H1 (cell line): Measurements from ENCODE around the gene SPOCK2. TPM values are rescaled to one million over a fixed set of nuclear protein-coding genes. Genes with fewer than 3 reads are reported as not detected.

ENCODE experiments used
- MAFK ChIP-seq: IDR thresholded peaks from 2 replicates; pipeline ENCODE4 v1.6.1; 2012; ENCODE audit warnings: low read depth, mild to moderate bottlenecking, improper control_type of control experiment, low read length
- SP4 ChIP-seq: IDR thresholded peaks from 2 replicates; pipeline ENCODE4 v1.6.1; 2012; ENCODE audit warnings: low read length, inconsistent platforms
- polyA plus RNA-seq, 7 experiments: library from polyadenylated mRNA; depleted of rRNA in 3 of 7; stranded (reverse) in 5 of 7; unstranded in 2 of 7; fragments of >200 nt in 5 of 7; fragments of 200-250 nt in 2 of 7; gene quantifications; 1 replicate in 5 of 7; 2 replicates in 1 of 7; 4 replicates in 1 of 7; pipeline versions ENCODE4 v1.2.1 to v1.2.3, GENCODE V29; 2011 to 2013; ENCODE audit warnings: missing spikeins in 2 of 7, mixed read lengths in 2 of 7
- total RNA-seq: library from RNA; stranded (reverse); fragmentation: NEBNext Ultra II Directional; extraction: Animal tissue kit (Norgen Biotek cat#: 25700); gene quantifications from 2 replicates; pipeline ENCODE4 v1.2.1, GENCODE V29; 2021
- TF ChIP-seq, protein P1 (sequence below), 3 experiments: IDR thresholded peaks; 1 replicate in 2 of 3; 2 replicates in 1 of 3; pipeline versions ENCODE4 v1.5.1 to v1.6.1; 2011; ENCODE audit warnings: low read length in 3 of 3, mild to moderate bottlenecking in 3 of 3, inconsistent platforms in 2 of 3, low read depth in 1 of 3, moderate library complexity in 1 of 3; ENCODE audit not compliant: insufficient read depth in 1 of 3; ENCODE audit errors: control extremely low read depth in 1 of 3
- TF ChIP-seq, protein P2 (sequence below): IDR thresholded peaks from 2 replicates; pipeline ENCODE4 v1.6.1; 2012; ENCODE audit warnings: inconsistent platforms
- TF ChIP-seq, protein P3 (sequence below): IDR thresholded peaks from 2 replicates; pipeline ENCODE4 v1.6.1; 2011; ENCODE audit warnings: low read depth, mild to moderate bottlenecking, low read length; ENCODE audit not compliant: insufficient read depth

Gene SPOCK2
- total and polyA plus RNA-seq, 2 of the 8 experiments (the other 6 are each of a cell fraction or from before 2014, with no cell fraction given): 1.5 to 1.9 TPM

DNA sequence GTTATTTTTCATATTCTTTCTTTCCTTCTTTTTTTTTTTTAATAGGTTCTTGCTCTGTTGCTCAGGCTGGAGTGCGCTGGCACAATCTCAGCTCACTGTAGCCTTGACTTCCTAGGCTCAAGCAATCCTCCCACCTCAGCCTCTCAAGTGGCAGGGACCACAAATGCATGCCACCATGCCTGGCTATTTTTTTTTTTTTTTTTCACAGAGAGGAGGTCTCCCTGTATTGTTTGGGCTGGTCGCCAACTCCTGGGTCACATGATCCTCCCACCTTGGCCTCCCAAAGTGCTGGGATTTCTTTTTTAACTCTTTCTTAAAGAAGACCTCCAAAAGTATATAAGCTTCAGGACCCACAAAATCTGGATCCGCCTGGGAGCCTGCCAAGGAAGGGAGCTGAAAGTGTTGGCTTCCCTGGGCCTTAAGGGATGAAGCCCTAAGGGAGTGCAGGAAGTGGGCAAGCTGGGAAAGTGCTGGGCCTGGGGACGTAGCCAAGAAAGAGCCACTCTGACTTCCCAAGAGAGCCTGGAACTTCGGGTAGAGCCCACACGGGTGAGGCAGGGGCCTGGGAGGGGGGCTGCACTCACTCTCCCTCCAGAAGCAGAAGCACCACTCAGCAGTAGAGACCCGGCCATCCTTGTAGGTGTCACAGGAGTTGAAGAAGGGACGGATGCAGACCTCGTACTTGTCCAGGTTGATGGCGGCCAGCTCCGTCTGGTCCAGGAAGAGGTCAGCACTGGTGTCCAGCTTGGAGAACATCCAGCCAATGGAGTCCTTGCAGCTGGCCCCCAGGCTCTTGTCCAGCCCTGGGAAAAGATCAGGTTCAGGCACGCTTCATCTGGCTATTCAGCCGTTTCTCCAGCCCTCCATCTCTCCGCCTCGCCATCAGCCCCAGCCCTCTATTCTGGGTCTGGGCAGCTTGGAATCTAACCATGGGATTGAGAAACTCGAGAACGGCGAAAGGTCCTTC lies 21.8 kb downstream of the SPOCK2 start (continued):
- TF ChIP-seq, protein P1, sequence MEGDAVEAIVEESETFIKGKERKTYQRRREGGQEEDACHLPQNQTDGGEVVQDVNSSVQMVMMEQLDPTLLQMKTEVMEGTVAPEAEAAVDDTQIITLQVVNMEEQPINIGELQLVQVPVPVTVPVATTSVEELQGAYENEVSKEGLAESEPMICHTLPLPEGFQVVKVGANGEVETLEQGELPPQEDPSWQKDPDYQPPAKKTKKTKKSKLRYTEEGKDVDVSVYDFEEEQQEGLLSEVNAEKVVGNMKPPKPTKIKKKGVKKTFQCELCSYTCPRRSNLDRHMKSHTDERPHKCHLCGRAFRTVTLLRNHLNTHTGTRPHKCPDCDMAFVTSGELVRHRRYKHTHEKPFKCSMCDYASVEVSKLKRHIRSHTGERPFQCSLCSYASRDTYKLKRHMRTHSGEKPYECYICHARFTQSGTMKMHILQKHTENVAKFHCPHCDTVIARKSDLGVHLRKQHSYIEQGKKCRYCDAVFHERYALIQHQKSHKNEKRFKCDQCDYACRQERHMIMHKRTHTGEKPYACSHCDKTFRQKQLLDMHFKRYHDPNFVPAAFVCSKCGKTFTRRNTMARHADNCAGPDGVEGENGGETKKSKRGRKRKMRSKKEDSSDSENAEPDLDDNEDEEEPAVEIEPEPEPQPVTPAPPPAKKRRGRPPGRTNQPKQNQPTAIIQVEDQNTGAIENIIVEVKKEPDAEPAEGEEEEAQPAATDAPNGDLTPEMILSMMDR (IDR thresholded peaks at IDR 0.05; ENCODE audit: control extremely low read depth in 1 of 3, insufficient read depth in 1 of 3, low read depth in 1 of 3, low read length in 3 of 3): no peak
- TF ChIP-seq SP4: no peak
- TF ChIP-seq, protein P2, sequence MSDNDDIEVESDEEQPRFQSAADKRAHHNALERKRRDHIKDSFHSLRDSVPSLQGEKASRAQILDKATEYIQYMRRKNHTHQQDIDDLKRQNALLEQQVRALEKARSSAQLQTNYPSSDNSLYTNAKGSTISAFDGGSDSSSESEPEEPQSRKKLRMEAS: no peak
- TF ChIP-seq, protein P3, sequence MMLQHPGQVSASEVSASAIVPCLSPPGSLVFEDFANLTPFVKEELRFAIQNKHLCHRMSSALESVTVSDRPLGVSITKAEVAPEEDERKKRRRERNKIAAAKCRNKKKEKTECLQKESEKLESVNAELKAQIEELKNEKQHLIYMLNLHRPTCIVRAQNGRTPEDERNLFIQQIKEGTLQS: no peak
- no peak for TF ChIP-seq MAFK
